NT2/D1 (cell line): ENCODE results near the gene RBMS3.

ENCODE experiments used
- SUZ12 ChIP-seq: IDR thresholded peaks from 2 replicates; pipeline ENCODE4 v1.6.1; 2011; ENCODE audit not compliant: insufficient read length, insufficient read depth; ENCODE audit errors: extremely low read depth
- ZNF274 ChIP-seq: IDR thresholded peaks from 2 replicates; pipeline ENCODE4 v1.6.1; 2011; ENCODE audit warnings: mild to moderate bottlenecking, low read depth, low read length

- no peak for TF ChIP-seq SUZ12
- no peak for TF ChIP-seq ZNF274
Measured at GRCh38 chr3:30004481-30004880, 723.6 kb downstream of the RBMS3 start.
